HG03139 (cell line): ENCODE results near the gene ARVCF.

Source experiments
- ATAC-seq: cut with Tn5 transposase; IDR thresholded peaks from one replicate; pipeline ENCODE4 v1.9.1; 2021; ENCODE audit not compliant: unreplicated experiment

ARVCF gene

DNA sequence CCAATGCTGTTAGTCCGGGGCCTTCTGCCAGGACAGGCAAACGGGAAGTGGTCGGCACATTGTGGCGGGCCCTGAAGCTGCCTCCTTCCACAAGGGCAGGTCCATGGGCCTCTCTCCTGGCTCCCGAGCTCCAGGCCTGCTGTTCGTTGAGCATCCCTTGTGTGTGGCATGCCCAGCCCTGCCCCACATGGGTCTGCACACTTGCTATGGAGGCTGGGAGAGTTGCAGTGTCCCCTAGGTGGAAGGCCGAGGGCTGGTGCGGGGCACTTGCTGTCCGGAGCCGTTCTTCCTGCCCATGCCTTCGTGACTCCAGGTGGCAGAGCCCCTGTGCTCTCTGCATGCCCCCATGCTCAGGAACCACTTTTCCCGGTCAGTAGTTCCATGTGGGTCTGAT is 37.4 kb upstream of the ARVCF start:
- ATAC-seq, result no peak

DNA sequence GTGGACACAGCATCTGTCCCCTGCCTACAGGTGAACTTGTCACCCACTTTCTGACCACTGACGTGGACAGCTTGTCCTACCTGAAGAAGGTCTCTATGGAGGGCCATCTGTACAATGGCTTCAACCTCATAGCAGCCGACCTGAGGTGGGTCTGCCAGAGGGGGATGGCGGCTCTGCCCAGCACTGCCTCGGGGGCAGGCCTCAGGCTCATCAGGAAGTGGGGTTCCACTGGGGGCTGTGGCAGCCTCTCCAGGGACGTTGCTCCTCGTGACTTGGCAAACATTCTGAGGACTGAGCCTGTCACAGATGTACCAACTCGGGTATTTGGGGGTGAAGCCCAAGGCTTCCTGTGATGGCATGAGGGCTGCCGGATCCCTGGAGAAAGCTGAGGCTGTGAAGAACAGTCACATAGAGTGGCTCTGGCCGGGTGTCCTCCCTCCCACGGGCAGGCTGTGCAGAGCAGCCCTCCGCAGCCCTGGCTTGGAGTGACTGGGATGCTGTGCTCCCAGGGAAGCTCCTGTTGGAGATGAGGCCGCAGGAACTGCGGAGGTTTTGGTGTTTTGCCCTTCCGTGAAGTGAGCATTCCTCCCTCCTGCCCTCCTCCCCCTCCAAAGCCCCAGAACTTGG is 36.9 kb upstream of the ARVCF start:
- no peak for ATAC-seq

DNA sequence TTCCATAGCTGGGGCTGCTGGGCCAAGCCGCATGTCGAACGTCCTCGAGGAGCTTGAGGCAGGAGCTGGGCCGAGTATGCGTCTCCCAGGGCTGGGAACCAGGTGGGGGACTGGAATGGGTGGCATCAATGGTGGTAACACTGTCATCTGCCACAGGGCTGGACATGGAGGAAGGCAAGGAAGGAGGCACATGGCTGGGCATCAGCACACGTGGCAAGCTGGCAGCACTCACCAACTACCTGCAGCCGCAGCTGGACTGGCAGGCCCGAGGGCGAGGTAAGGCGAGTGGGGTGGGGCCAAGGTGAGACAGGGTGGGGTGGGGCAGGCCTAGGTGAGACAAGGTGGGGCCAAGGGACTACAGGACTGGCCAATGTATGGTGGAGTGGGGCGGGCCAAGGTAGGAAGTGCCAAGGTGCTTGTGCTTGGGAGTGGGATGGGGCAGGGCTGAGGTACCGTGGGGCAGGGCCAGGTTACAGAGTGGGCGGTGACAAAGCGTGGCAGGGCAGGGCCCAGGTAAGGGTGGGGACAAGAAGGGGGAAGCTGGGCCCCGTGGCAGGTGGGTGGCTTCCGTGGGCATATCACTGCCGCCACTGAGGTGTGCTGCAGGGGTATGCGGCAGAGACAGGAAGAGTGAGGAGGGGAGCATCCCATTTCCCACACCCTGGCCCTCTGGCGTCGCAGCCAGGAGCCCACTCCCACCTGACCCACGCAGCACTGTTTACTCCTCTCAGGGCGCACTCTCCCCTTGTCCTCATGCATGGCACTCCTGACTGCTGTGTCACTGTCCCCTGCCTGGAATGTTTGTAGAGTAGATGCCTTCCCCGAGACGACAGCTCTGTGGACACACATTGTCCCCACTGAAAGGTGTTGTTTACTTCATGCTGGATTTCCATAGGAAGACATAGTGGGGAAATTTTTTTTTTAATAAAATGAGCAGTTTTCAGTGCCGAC is 36.0 kb upstream of the ARVCF start:
- ATAC-seq, result no peak

DNA sequence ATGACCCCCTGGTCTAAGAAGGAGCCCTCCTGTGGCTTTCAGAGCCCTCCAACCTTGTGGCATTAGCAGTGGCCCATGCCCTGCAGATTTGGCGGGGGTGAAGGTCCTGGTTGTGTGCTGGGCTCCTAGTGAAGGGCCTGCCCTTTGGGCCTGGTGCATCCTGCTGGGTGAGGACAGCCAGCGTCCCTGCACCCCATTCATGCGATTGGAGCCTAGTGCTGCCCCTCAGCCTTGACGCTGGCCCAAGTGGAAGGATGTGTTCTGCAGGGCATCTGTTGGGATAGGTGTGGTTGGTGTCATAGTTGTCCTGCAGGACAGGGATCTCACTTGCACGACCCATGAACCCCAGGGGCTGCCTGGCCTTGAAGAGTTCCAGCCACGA is 35.3 kb upstream of the ARVCF start:
- no peak for ATAC-seq

DNA sequence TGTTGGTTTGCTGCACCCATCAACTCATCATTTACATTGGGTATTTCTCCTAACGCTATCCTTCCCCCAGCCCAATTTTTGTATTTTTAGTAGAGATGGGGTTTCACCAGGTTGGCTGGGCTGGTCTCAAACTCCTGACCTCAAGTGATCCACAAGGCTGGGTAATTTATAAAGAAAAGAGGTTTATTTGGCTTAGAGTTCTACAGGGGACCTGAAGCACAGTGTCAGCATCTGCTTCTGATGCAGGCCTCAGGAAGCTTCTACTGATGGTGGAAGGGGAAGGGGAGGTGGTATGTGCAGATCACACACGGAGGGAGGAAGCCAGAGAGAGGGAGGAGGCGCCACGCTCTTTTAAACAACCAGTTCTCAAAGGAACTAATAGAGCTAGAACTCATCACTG is 30.1 kb upstream of the ARVCF start:
- no peak for ATAC-seq

DNA sequence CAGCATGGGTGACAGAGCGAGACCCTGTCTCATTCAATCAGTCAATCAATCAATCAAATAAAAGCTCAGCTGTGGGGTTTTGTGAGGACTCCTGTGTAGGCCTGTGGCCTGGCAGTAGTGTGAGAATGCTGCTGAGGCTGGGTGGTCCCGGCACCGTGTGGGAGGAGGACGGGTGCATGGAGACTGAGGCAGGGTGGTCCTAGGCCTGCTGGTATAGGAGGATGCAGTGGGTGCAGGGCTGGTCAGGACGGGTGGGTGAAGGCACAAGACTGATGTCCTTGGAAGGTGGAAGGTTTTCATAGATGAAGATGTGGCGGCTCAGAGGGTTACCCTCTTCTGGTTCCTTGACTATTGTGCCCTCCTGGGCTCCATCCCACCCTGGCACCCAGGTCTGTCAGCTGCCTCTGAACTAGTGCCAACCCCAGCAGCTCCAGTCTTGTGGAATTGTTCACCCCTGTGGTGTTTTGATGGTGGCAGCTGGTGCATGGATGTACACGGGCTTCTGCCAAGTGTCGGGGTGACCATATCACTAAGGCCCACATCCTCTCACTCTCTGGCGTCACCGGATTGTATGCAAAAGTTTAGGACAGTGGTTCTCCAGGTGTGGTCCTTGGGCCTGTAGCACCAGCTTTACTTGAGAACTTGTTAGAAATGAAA is 28.0 kb upstream of the ARVCF start:
- no peak for ATAC-seq

DNA sequence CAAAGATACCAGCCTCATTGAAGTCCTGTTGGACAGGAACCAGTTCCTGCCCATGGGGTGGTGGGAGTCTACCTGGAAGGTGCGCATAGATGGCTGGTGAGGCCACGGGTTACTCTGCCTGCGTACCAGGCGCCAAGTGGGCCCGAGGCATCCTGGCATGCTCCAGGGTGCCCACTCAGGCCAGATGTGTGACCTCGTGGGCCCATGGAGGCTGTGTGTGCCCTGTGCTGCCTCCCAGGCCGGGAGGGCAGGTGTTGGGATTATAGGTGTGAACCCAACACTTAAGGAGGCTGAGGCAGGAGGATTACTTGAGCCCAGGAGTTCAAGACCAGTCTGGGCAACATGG is 27.3 kb upstream of the ARVCF start:
- no peak for ATAC-seq

DNA sequence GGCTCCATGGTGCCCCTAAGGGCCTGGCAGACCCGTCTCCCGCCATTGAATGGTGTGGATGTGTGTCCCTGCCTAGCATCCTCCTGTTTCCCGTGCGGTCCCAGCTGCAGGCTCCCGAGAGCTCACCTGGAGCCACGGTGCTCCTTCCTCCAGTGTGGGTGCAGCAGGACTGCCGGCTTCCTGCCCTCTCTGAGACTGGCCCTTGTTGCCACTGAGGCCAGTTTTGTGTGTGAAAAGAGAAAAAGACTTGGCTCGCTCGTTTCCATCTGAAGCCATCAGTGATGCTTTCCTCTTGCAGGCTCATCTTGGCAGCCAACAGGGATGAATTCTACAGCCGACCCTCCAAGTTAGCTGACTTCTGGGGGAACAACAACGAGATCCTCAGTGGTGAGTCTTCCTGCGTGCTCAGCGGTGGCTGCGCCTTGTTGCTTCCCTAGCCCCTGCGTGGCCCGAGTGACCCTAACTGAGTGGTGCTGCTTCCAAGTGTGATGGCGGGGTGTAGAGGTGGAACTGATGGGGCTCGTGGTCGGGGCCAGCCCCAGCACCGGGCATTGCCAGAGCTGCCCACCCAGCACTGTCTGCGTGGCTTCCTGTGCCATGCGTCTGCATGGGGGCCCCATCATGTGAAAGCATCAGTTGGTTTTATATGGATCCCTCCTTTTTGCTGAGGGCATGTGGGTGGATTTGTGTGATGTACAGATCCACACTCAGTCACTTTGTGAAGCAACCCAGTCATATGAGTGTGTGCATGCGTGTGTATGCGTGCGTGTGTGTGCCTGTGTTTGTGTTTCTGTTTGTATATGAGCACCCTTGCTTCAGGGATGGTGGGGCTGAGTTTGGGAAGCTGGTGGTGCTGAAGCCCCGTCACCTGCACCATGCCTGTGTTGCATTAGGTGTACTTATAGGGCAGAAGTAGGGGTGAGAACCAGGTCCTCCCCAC is 26.7 kb upstream of the ARVCF start:
- no peak for ATAC-seq

DNA sequence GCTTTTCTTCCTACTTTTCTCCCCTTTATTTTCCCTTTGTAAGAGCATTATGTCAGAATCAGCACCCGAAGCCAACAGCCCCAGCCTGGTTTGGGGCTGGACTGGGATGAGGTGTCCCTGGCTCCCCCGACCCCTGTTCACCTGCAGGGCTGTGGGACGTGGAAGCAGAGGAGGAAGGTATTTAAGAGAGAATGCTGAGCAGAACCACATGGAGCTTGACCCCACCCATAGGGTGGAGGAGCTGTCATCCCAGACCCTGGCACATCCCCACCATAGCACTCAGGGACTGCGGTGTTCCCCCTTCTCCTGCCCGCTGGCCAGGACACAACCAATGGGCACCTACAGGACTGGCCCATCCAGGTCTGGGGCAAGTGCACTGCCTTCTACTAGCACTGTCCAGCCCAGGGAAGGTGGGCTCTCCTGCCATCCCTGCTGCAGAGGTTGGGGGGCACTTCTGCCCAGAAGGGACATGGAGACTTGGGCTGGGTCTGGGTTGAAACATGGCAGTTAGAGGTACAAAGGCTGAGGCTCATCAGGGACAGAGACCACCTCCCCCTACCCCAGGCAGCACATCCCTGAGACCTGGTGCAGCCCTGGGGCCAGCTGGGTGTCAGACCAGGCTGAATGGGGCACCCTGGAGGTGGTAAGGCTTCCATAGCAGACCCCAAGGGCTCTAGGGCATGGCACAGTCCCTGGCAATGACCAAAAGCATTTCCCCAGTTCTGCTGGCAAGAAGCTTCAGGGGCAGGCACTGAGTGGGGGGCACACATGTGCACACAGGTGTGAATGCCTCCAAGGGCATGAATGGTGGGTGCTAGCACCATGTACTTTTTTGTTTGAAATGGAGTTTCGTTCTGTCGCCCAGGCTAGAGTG is 23.9 kb upstream of the ARVCF start:
- no peak for ATAC-seq

DNA sequence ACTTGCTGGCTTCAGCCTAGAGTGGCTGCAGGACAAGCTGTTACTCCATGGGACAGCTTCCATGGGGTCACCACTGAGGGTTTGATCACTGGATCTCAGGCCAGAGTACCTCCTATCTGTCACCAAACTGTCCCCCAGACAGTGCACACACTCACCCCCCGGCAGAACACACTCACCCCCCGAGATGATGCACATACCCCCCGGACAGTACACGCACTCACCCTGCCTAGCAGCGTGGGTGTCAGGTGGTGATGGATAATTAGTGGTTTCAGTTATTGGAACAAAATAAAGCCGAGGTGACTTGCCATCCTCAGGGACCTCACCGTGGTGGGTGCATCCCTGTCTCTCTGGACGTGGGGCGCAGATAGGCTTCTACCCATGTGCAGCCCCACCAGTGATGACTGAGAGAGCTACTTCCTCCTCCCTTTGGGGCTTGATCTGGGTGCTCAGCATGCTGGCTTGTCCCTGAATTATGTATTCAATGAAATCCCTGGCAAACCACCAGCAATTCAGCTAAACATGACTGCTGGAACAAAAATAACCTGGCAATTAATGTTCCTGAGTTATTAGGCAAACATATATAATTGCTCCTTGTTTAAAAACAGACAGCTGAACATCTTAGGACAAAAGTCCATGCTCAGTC is 23.2 kb upstream of the ARVCF start:
- ATAC-seq, result no peak

DNA sequence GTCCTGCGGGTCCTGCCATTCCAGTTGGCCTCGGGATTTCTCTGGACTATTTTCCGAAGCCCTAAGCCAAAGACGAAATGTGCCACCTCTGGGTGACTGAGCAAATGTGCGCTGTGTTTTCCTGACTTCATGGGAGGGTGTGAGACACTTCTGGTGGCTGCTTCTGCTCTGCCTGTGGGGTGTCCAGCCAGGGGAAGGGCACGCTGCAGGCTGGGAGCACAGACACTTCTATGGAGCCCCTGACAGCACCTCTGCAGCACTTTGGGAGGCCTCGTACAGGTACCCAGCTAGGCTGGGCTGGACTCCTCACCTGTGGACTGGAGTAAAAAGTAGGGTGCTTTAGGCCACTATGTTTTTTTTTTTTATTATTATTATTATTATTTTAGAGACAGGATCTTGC is 22.0 kb upstream of the ARVCF start:
- no peak for ATAC-seq

DNA sequence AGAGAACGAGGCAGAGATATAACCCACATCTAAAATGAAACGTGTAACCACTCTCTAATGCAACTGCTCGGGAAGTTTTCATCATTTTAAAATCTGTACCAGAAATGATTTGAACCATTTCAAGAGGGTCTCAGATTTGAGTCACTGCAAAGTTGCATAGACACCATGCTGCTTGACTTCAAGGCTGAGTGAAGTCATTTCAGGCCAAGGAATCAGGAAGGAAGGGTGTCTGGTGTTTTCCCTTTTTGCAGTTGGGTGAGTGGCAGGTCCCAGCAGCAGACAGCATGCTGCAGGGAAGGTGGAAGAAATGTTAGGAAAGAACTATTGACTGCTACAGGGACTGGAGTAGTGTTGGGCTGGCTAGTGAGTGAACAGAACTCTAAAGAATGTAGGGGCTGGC is 20.8 kb upstream of the ARVCF start:
- no peak for ATAC-seq

DNA sequence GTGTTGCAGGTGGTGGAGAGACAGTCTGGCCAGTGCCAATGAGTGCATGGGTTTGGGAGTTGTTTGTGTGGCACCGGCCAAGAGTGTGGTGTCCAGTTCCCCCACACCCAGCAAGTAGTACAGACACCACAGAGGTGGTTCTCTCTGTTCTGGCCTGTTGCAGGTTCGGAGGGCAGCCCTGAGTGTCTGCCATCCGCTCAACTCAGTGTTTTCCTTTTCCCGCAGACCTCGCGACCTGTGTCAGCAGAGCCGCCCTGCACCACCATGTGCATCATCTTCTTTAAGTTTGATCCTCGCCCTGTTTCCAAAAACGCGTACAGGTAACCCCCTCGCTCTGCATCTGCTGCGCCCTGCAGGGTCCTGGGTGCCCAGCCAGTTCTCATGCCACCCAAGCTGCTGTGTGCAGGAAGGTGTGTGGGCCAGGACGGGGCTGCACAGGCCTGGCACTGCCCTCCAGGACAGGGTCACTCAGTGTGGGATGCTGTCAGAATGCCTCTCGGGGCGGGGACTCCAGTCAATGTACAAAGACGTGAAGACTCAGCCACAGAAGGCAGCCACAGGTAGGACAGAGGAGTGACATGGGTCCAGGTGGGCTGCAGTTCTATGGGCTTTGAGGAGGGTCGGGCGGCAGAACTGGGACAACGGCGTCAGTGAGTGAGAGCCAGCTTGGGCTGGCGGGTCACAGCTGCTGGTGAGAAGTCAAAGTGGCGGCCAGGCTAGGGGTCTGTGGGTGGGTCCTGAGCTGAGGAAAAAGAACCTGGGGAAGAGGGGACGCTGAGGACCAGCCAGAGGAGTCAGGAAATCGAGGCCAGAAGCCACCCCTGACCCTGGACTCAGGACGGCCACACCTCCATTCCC is 20.1 kb upstream of the ARVCF start:
- no peak for ATAC-seq

DNA sequence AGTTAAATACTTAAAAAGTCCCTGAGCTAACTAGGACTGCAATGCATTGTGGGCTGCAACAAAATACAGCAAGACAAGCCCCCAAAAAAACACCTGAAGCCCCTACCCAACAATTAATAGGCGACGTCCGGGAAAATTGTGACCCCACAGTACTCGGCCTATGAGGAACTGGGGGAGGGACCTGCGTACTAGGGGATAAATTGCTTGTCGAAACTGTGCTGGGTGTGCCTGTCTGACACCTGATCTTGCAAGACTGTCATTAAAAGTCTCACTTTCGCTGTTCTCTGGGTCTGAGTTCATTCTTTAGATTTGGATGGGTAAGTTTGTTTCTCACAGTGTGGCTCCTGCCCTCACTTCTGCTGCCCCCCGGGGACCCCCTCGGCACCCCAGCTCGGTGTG is 19.5 kb upstream of the ARVCF start:
- no peak for ATAC-seq

DNA sequence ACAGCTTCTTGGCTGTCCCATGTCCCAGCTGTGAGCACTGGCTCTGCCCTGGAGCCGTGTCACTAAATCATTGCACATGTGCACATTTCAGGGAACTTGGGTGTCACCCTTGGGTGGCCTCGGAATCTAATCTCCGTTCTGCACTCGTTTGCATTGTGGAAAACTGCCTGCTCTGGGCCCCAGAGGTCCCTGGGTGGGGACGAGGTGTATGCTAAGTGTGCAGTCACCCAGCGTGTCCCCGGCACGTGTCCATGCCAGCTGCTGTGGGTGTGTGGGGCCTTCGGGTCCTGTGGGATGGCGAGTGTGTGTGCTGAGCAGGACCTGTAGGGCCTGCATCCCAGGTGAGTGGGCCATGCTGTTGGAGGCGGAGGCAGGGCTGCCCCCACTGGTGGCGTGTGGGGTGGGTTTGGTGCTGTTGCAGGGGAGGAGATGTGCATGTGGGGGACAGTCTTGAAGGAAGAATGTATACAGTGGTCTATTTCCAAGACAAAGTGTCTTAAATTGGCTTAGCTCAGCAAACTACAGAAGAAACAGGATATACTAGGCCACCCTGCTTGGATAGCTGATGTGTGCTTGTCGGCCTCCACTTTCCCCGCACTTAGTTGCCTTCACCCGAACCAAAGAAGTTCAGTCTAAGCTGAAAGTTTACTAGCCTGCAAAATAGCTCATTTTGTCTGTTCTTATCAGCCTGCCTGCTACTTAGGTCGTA is 18.9 kb upstream of the ARVCF start:
- ATAC-seq, result no peak

DNA sequence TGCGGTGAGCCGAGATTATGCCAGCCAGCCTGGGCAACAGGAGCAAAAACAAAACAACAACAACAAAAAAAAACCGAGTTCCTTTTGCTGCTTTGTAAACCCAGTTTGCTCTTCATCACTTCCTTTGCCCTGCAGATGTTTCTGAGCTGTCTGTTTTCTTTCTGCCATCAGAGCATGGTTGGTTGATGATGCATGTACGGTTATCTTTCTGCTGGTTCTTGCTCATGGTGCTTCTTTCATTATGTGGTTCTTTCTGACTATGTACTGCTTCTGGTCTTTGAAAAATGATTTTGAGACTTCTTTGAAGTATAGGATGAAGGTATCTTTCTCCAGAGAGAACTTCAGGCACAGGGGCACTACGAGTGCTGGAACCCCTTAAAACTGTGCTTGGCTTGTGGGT is 17.5 kb upstream of the ARVCF start:
- no peak for ATAC-seq

DNA sequence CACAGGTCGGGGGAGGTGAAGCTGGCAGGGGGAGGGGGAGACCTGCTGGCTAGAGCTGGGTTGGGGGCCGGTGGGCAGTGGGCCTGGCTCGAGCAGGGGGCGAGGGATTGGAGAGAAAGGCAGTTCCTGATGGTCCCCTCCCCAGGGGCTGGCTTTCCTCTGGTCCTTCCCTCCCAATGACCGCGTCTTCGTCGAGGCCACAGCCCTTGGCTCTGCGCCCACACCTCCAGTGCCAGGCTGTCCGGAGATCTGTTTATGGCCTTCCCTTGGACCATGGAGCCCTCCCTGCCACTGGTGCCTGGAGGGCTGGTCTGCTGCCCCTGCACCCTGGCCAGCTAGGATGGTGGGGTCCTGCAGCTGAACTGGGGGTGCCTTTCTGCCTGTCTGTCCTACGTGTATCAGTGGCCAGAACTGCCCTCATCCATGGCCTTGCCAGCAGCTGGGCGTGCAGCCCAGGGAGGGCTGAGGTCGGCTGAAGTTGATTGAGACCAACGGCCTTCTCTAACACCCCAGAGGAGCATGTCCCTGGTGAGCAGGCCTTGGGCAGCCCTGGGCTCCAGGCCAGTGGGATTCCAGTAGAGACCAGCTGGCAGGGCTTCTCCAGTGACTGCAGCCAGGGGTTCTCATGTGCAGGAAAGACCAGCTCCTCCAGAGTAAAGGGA is 16.6 kb upstream of the ARVCF start:
- no peak for ATAC-seq
